H1 (cell line): Measurements from ENCODE around the gene PTBP1. TPM values are rescaled to one million over a fixed set of nuclear protein-coding genes. Genes with fewer than 3 reads are reported as not detected.

Experiments used
- CTCF ChIA-PET: fragments of 300-600 bp; sonication (Branson Sonifier 250); formaldehyde crosslinking; loops from one replicate; lab custom pipeline; 2021; ENCODE audit not compliant: partially characterized antibody; lab: Charles Lee
- POLR2A ChIA-PET: fragments of 300-600 bp; sonication (Branson Sonifier 250); formaldehyde crosslinking; loops from one replicate; lab custom pipeline; 2021; ENCODE audit warnings: inconsistent platforms; ENCODE audit not compliant: partially characterized antibody; lab: Charles Lee
- DNase-seq, 2 experiments: peaks; one replicate each; pipeline versions ENCODE4 v3.0.0 to v3.0.0-alpha.2; 2010 to 2022; ENCODE audit warnings: low spot score in 2 of 2, low read depth in 1 of 2, mixed read lengths in 1 of 2
- FAIRE-seq: peaks from 2 replicates; lab custom pipeline; 2011; peaks lifted over from hg19 to GRCh38; lab: Jason Lieb, UNC
- H2AFZ ChIP-seq: 2 replicates; pipeline ENCODE4 v1.8.1; 2012; ENCODE audit warnings: low read length, inconsistent platforms
- H2AK5ac ChIP-seq: 2 replicates; pipeline ENCODE4 v1.6.1; 2013; ENCODE audit warnings: low read depth, low read length
- H2BK120ac ChIP-seq: replicated peaks from 2 replicates; pipeline ENCODE3; 2013; ENCODE audit warnings: low read depth, low read length, inconsistent platforms
- H2BK12ac ChIP-seq: 2 replicates; pipeline ENCODE4 v1.6.1; 2013; ENCODE audit warnings: low read depth, low read length
- H2BK15ac ChIP-seq: 2 replicates; pipeline ENCODE4 v1.6.1; 2013; ENCODE audit warnings: low read length
- H2BK20ac ChIP-seq: 2 replicates; pipeline ENCODE4 v1.6.1; 2013; ENCODE audit warnings: low read length
- H2BK5ac ChIP-seq: 2 replicates; pipeline ENCODE4 v1.6.1; 2013; ENCODE audit warnings: low read depth, low read length
- H3K14ac ChIP-seq: 2 replicates; pipeline ENCODE4 v1.6.1; 2013; ENCODE audit warnings: inconsistent platforms; ENCODE audit not compliant: insufficient read length
- H3K18ac ChIP-seq: 2 replicates; pipeline ENCODE4 v1.6.1; 2013; ENCODE audit warnings: low read length; ENCODE audit errors: extremely low read depth
- H3K23ac ChIP-seq: 2 replicates; pipeline ENCODE4 v1.6.1; 2013; ENCODE audit warnings: inconsistent platforms; ENCODE audit not compliant: insufficient read length
- H3K23me2 ChIP-seq: 2 replicates; pipeline ENCODE4 v1.6.1; 2013; ENCODE audit warnings: low read depth, low read length
- H3K27ac ChIP-seq: 2 replicates; pipeline ENCODE4 v1.6.1; 2011; ENCODE audit warnings: low read depth, low read length, inconsistent platforms
- H3K27me3 ChIP-seq, 4 experiments: replicated peaks in 1 of 4; 1 replicate in 1 of 4; 2 replicates in 3 of 4; pipeline versions ENCODE4 v1.6.1 to v1.8.1; 2011 to 2013; ENCODE audit warnings: low read length in 3 of 4, mild to moderate bottlenecking in 3 of 4, inconsistent platforms in 2 of 4, mixed read lengths in 2 of 4, moderate library complexity in 1 of 4; ENCODE audit not compliant: control insufficient read depth in 3 of 4, insufficient read depth in 3 of 4; ENCODE audit errors: extremely low read depth in 1 of 4
- H3K36me3 ChIP-seq, 4 experiments: 2 replicates each; pipeline versions ENCODE4 v1.6.1 to v1.8.1; 2011 to 2013; ENCODE audit warnings: mild to moderate bottlenecking in 4 of 4, low read length in 3 of 4, moderate library complexity in 2 of 4, control low read depth in 1 of 4, inconsistent platforms in 1 of 4; ENCODE audit not compliant: insufficient read depth in 4 of 4, control insufficient read depth in 2 of 4
- H3K4ac ChIP-seq: replicated peaks from 2 replicates; pipeline ENCODE3; 2013; ENCODE audit warnings: low read length, low read depth, mixed read lengths, inconsistent platforms; ENCODE audit not compliant: insufficient read length
- H3K4me1 ChIP-seq, 4 experiments: replicated peaks in 1 of 4; 1 replicate in 1 of 4; 2 replicates in 3 of 4; pipeline versions ENCODE4 v1.6.1 to v1.8.1; 2011 to 2013; ENCODE audit warnings: low read length in 3 of 4, inconsistent platforms in 2 of 4, mixed read lengths in 1 of 4; ENCODE audit not compliant: insufficient read depth in 4 of 4, control insufficient read depth in 3 of 4
- H3K4me2 ChIP-seq, 2 experiments: 2 replicates each; pipeline versions ENCODE4 v1.6.1 to v1.8.1; 2011 to 2013; ENCODE audit warnings: low read depth in 2 of 2, low read length in 2 of 2, control low read depth in 1 of 2, inconsistent platforms in 1 of 2, mild to moderate bottlenecking in 1 of 2; ENCODE audit not compliant: insufficient read depth in 1 of 2
- H3K4me3 ChIP-seq, 4 experiments: fragments of 200-600, 300-600 bp in 1 of 4; sonication (generic), shearing (Covaris generic), sonication (Bioruptor Twin) in 1 of 4; 2 replicates each; pipeline versions ENCODE4 v1.5.1 to v1.8.1; 2011 to 2016; ENCODE audit warnings: low read length in 4 of 4, low read depth in 3 of 4, control low read depth in 2 of 4, inconsistent platforms in 2 of 4, mild to moderate bottlenecking in 2 of 4, mixed read lengths in 1 of 4, moderate library complexity in 1 of 4; ENCODE audit not compliant: insufficient read depth in 2 of 4; ENCODE audit errors: extremely low read depth in 1 of 4
- H3K56ac ChIP-seq: replicated peaks from 2 replicates; pipeline ENCODE3; 2013; ENCODE audit warnings: low read depth, mild to moderate bottlenecking, mixed read lengths, low read length, inconsistent platforms; ENCODE audit not compliant: insufficient read length
- H3K79me1 ChIP-seq: 2 replicates; pipeline ENCODE4 v1.6.1; 2013; ENCODE audit warnings: low read depth, low read length, control low read depth
- H3K79me2 ChIP-seq, 2 experiments: 2 replicates each; pipeline versions ENCODE4 v1.6.1 to v1.8.1; 2012 to 2013; ENCODE audit warnings: low read length in 2 of 2, mild to moderate bottlenecking in 2 of 2, inconsistent platforms in 1 of 2; ENCODE audit not compliant: insufficient read depth in 2 of 2, control insufficient read depth in 1 of 2
- H3K9ac ChIP-seq, 4 experiments: replicated peaks in 1 of 4; 1 replicate in 1 of 4; 2 replicates in 3 of 4; pipeline versions ENCODE4 v1.6.1 to v1.8.1; 2011 to 2013; ENCODE audit warnings: low read depth in 3 of 4, low read length in 3 of 4, control low read depth in 2 of 4, mild to moderate bottlenecking in 2 of 4, moderate library complexity in 2 of 4, inconsistent platforms in 1 of 4; ENCODE audit errors: extremely low read depth in 1 of 4
- H3K9me3 ChIP-seq, 2 experiments: 2 replicates each; pipeline versions ENCODE4 v1.6.1 to v1.8.1; 2012 to 2013; ENCODE audit warnings: mild to moderate bottlenecking in 2 of 2, moderate library complexity in 2 of 2, control low read depth in 1 of 2, inconsistent platforms in 1 of 2, low read depth in 1 of 2, low read length in 1 of 2, mixed read lengths in 1 of 2; ENCODE audit not compliant: insufficient read depth in 2 of 2
- H4K20me1 ChIP-seq, 2 experiments: replicated peaks in 1 of 2; 2 replicates each; pipeline versions ENCODE3 to v1.8.1; 2011 to 2013; ENCODE audit warnings: inconsistent platforms in 2 of 2, low read length in 2 of 2, mild to moderate bottlenecking in 1 of 2; ENCODE audit not compliant: insufficient read depth in 2 of 2, control insufficient read depth in 1 of 2
- H4K5ac ChIP-seq: 2 replicates; pipeline ENCODE4 v1.6.1; 2013; ENCODE audit warnings: low read length, low read depth, mixed read lengths, inconsistent platforms; ENCODE audit not compliant: insufficient read length
- H4K8ac ChIP-seq: 2 replicates; pipeline ENCODE4 v1.8.0; 2013; ENCODE audit warnings: mild to moderate bottlenecking, moderate library complexity, low read length, inconsistent platforms; ENCODE audit not compliant: insufficient read depth; ENCODE audit errors: extremely low read depth
- H4K91ac ChIP-seq: replicated peaks from 2 replicates; pipeline ENCODE3; 2013; ENCODE audit warnings: low read length, mixed read lengths, inconsistent platforms; ENCODE audit not compliant: insufficient read length
- BACH1 ChIP-seq: IDR thresholded peaks from 2 replicates; pipeline ENCODE4 v1.6.1; 2012; ENCODE audit warnings: low read length, improper control_type of control experiment
- CEBPB ChIP-seq: IDR thresholded peaks from 2 replicates; pipeline ENCODE4 v1.6.1; 2012; ENCODE audit warnings: low read depth, low read length
- CTBP2 ChIP-seq: IDR thresholded peaks from 2 replicates; pipeline ENCODE4 v1.7.0; 2011; ENCODE audit warnings: borderline replicate concordance, mild to moderate bottlenecking, moderate library complexity, mixed read lengths, low read length; ENCODE audit not compliant: insufficient read depth, insufficient read length
- MAFK ChIP-seq: IDR thresholded peaks from 2 replicates; pipeline ENCODE4 v1.6.1; 2012; ENCODE audit warnings: low read depth, mild to moderate bottlenecking, improper control_type of control experiment, low read length
- RAD21 ChIP-seq, 2 experiments: IDR thresholded peaks in 1 of 2; conservative IDR thresholded peaks in 1 of 2; 2 replicates each; pipeline ENCODE4 v1.6.1; 2011; ENCODE audit warnings: low read depth in 2 of 2, low read length in 2 of 2, improper control_type of control experiment in 1 of 2, inconsistent platforms in 1 of 2, mild to moderate bottlenecking in 1 of 2, moderate library complexity in 1 of 2
- TCF12 ChIP-seq: IDR thresholded peaks from 2 replicates; pipeline ENCODE4 v1.6.1; 2011; ENCODE audit warnings: low read depth, mild to moderate bottlenecking, low read length
- WGBS, 2 experiments: shearing (Covaris generic) in 1 of 2; methylation state at CpG; one replicate each; pipeline versions ENCODE4 v1.1.6 to v1.1.7; 2013 to 2015; ENCODE audit warnings: low lambda C conversion rate in 2 of 2, mixed read lengths in 2 of 2, inconsistent platforms in 1 of 2, low coverage in 1 of 2, missing lambda C conversion rate in 1 of 2; ENCODE audit not compliant: insufficient replicate concordance in 2 of 2, insufficient coverage in 1 of 2, insufficient read length in 1 of 2; ENCODE audit errors: extremely low coverage in 1 of 2, missing lambda C conversion rate in 1 of 2; 5-methylcytosine and 5-hydroxymethylcytosine counted together
- polyA plus RNA-seq, 7 experiments: library from polyadenylated mRNA; depleted of rRNA in 3 of 7; stranded (reverse) in 5 of 7; unstranded in 2 of 7; fragments of >200 nt in 5 of 7; fragments of 200-250 nt in 2 of 7; gene quantifications; 1 replicate in 5 of 7; 2 replicates in 1 of 7; 4 replicates in 1 of 7; pipeline versions ENCODE4 v1.2.1 to v1.2.3, GENCODE V29; 2011 to 2013; ENCODE audit warnings: missing spikeins in 2 of 7, mixed read lengths in 2 of 7
- total RNA-seq: library from RNA; stranded (reverse); fragmentation: NEBNext Ultra II Directional; extraction: Animal tissue kit (Norgen Biotek cat#: 25700); gene quantifications from 2 replicates; pipeline ENCODE4 v1.2.1, GENCODE V29; 2021

The PTBP1 gene
- total and polyA plus RNA-seq, 2 of the 8 experiments (the other 6 are each of a cell fraction or from before 2014, with no cell fraction given): 528 to 888 TPM

DNA sequence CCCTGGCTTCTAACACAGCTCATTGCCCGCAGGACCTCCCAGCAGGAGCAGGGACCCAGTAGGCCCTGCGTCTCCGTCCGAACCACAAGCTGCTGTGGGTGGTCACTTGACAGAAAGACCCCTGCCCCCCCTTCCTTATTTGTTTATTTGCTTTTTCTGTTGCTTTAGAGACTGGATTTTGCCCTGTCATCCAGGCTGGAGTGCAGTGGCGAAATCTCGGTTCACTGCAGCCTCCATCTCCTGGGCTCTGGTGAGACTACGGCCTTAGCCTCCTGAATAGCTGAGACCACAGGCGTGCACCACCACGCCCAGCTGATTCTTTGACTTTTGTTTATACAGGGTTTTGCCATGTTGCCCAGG lies 7.6 kb upstream of the PTBP1 start:
- WGBS, 2 experiments: 85% methylated on average over 9 of the region's 9 CpGs; no CpG with 5 or more reads in 1 of the 2 experiments
- Histone ChIP-seq H3K23me2 (no peaks in the 10 kb centered on the region), H3K4me1 (peaks cover 0 to 36% (median 15%) of the 10 kb centered on the region in 4 experiments; a peak in 6 of 7 replicates), H4K91ac (peak overlapping the region; percentile 60), H3K9ac (no peak overlapping the region), H3K23ac (no peak overlapping the region), H3K14ac (no peak overlapping the region), H3K4ac (peak overlapping the region; percentile 75), H3K27ac (peak overlapping the region; percentile 42; the same call in 1 of the 2 replicates), H2BK15ac (no peak overlapping the region), H4K20me1 (no peaks in the 10 kb centered on the region), H3K27me3 (no peaks in the 10 kb centered on the region), H3K79me2 (peaks cover 0 to 1% of the 10 kb centered on the region in 2 experiments; a peak in 1 of 4 replicates), H2BK5ac (peak overlapping the region; percentile 84), H3K18ac (no peak overlapping the region; the same call in 1 of the 2 replicates), H3K56ac (no peak overlapping the region), H2BK120ac (peak overlapping the region; percentile 97), H2BK12ac (peak overlapping the region; percentile 97; the same call in 1 of the 2 replicates), H3K4me2 (peak overlapping the region; percentile 23 to 56; a peak in 3 of 4 replicates), H2BK20ac (peak overlapping the region; percentile 67; the same call in 1 of the 2 replicates), H3K79me1 (no peaks in the 10 kb centered on the region; the same call in 1 of the 2 replicates), H4K5ac (peak overlapping the region; percentile 39), H3K4me3 (no peak overlapping the region), H3K36me3 (no peaks in the 10 kb centered on the region), H3K9me3 (no peaks in the 10 kb centered on the region), H2AFZ (no peak overlapping the region), H4K8ac (peak overlapping the region; percentile 89), H2AK5ac (no peak overlapping the region)
- FAIRE-seq (no peak), DNase-seq (no peak)
- POLR2A ChIA-PET: interaction anchor here (0.7 to 5.8 kb wide), 11 partner anchors 9 to 195 kb away, joined by 3 to 85 read pairs (median 4); partner anchors contain the start of genes PTBP1 and WDR18
- TF ChIP-seq RAD21 (IDR thresholded peaks at IDR 0.05 in 1 of 2, conservative IDR thresholded peaks at IDR 0.05 in 1 of 2; ENCODE audit: low read depth in 2 of 2, low read length in 2 of 2): no peak
- TF ChIP-seq MAFK: peak; percentile 27; the same call in 1 of the 2 replicates
- TF ChIP-seq BACH1: peak; percentile 53; the same call in 1 of the 2 replicates
- 0 out of 2 replicates have a peak, but pooled peaks have one; percentile 20 for TF ChIP-seq CEBPB
- TF ChIP-seq TCF12: no peak
- TF ChIP-seq CTBP2: no peak
- CTCF ChIA-PET: interaction anchor here (0.7 to 5.2 kb wide), 5 partner anchors 9 to 48 kb away, joined by 3 to 23 read pairs (median 4); no protein-coding TSS in a partner anchor
